HG03565 (cell line): ENCODE measurements around the gene SFXN1.

Source experiments
- ATAC-seq: cut with Tn5 transposase; IDR thresholded peaks from one replicate; pipeline ENCODE4 v1.9.1; 2021; ENCODE audit warnings: mild to moderate bottlenecking, moderate library complexity; ENCODE audit not compliant: unreplicated experiment

SFXN1 gene

DNA sequence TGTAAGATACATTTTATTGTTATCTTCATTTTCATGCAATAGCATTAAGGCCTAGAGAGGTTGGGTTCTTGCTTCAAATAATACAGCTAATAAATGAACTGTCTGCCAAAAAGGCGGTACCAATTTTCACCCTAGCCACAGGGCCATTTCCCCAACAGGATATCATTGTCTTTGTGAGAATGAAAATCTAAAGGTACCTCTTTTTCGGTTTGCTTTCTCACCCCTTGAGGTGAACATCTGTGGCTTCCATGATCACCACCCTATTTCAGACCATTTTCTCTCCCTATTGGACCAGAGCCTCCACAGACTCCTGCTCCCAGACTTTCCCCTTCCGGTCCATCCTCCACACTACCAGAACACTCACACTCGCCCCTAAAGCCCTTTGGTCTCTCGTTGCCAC is 60.2 kb downstream of the SFXN1 start:
- no peak for ATAC-seq

DNA sequence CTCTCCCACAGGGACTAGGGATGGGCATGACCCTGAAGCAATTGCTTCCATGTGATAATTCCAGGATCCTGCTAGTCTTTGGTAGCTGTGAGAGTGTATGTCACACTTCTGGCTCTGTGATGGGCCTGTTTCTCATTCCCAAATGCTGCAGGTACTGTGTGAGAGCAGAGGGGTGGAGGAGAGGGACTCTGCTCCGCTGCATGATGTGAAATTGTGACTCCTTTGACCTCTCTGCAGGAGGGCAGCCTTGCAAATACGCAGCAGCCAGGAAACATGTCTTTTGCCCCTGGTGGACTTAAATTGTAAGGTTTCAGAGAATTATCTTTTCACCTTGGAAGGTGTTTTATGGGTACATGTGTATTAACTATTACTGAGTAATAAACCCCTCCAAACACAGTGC is 61.6 kb downstream of the SFXN1 start:
- ATAC-seq: no peak

DNA sequence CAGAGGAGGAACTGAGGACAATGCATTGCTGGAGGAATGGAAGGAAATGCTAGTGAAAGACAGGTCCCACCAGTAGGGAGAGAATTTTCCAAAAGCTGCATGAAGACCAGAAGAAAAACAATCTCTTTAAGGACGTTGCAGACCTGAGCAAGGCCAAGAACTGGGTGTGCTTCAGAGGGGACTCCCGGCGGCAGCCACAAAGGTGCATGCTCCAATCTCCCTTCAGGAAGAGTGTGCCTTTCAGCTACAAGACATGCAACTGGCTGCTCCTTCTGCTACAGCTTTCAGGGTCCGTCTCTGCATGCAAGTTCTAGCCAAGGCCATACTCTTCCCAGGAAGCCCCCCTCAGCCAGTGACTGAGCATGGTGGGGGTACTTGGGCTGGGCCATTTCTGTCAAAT is 62.9 kb downstream of the SFXN1 start:
- no peak for ATAC-seq

DNA sequence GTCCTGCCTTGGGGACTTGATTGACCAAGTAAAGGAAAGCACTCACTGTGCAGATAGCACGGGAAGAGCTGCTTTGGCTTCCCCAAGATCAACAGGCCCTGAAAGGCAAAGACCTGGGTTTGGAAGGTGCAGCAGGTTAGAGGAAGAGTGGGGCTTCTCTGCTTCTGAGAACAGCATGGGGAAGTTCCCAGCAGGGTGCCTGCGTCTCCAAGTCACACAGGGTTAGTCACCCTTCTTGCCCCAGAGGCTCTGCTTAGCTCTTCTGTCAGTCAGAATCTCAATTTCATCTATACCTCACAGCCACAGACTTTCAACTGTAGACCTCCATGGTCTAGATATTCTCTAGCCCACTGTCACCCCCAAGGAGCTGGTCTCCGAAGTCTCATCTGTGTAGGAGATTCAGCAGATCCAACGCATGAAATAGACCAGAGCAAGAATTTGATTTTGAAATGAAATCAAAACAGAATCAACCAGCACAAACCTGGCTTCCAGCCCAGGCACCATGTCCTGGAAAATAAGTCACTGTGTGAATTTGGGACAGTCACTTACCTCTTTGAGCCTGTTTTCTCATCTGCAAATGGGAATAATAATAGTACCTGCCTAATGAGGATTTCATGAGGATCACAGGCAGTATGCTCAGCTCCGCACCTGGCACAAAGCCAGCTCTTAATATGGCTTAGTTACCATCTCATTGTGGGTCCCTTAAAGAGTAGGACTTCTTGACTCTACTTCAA is 64.0 kb downstream of the SFXN1 start:
- no peak for ATAC-seq

DNA sequence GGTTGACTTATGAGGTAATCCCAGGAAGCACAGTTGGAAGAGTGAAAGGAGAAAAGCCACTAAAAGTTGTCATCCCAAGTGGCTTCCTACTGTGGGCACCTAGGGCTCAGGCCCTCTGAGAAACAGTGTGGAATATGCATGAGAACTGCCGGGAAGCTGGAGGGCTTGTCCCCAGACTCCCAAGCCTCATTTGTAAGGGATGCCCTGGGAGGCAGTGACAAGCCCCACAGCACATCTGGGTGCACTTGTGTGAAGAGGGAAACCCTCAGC is 64.5 kb downstream of the SFXN1 start:
- no peak for ATAC-seq

DNA sequence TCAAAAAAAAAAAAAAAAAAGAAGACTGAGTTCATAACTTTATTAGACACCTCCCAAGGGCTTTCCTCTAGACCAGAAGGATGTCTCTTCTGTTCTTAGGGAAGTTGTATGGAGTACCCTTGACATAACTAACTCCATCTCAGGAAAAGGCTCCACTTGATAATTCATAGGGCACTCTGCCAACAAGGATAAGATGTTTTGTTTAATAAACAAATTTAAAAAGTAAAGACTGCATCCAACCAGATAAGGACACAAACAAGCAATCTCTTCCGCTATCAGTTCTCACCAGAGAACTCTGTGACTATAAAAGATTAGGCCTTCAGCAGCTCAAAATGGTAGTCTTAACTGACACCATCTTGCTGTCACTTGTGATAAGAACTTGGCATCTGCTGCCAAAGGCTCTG is 65.8 kb downstream of the SFXN1 start:
- ATAC-seq: no peak

DNA sequence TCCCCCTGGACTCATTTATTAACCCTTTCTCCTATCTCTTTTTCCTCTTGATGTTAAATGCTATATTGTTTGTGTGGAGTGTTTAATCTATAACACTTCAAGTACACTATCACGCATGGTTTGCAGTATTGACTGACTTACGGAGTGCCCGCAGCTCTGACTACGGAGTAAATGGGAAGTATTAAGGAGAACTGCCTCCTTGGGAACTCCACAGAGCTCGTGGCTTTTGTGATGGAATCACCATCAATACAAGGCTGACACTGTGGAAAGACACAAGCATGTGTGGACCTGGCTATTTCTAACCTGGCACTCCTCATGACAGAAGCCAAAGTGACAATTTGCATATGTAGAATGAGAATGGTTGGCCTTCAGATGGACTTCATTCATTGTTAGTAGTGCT is 66.2 kb downstream of the SFXN1 start:
- ATAC-seq: no peak

DNA sequence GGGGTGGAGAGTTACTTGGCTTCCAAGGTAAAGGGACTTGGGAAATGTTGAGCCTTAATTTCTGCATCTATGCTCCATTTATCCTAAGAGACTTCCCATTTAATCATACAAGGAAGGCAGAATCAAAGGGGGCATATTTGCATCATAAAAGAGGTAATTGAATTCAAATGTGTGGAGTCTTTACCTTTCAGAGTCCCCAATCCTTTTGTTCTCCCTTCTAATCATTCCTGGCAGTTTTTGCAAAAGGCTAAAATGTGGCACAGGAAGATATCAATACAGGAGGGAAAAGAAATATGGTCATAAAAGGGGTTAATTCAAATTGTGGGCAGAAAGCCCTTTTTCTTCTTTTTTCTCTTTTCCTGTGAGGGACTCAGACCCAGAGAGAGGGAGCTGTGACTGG is 69.5 kb downstream of the SFXN1 start:
- ATAC-seq: no peak

DNA sequence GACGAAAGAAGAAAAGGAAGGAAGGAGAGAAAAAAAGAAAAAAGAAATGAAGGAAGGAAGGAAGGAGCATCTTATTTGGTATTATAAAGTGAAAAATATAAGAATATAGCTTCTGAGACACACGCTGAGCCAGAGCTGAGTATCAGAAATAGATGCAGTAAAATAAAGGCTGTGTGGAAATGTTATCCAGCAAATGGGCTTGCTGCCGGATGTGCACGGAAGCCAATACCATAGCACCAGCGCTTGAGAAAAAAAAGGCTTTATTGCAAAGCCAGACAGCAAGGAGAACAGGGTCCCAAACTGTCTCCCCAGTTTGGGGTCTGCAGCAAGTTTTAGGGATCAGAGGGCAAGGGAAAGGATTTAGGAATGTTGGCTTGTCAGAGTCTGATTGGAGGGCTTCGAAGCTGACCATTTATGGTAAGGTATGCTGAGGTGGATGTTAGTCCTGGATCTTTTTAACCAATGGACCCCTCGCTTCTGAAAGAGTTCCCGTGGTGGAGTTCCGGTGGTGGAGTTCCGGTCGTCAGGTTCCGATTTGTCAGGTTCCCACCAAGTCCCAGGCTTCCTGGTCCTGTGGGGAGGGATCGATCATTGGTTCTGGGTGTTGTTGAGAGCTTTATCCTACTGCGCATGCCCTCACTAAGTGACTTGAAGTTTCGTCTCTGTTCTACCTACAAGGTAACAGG is 70.4 kb downstream of the SFXN1 start:
- ATAC-seq: no peak

DNA sequence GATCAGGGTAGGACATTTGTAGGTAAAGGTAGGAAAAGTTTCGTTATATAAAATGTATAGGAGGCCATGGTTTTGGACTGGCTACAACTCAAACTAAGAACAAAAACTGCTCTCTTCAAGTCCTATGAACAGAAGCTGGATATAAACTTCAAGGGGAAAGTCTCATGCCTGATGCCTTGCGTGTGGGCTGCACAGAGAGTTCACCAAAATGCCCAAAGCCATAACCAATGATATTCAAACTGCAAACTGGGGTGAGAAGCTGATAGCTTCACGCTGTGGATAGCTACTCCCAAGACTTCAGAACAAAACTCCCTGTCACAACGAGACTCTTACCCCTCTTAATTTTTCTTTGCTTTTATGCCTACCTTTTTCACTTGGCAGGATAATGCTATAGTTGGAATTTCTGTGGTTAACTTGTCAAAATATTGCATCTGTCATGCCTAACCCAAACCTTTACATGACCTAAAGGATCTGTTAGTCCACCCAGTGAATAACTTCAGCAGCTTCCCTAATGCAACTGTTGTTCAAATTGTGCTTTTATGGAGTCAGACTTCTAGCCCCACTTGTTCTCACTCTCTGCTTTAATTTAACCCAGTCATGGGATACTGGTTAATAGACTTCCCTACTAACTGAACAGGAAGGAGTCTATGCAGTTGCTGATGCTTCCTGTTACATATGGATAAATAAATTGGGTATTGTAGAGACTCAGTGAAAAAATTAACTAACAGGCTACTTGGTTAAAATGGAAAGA is 71.9 kb downstream of the SFXN1 start:
- ATAC-seq: no peak

DNA sequence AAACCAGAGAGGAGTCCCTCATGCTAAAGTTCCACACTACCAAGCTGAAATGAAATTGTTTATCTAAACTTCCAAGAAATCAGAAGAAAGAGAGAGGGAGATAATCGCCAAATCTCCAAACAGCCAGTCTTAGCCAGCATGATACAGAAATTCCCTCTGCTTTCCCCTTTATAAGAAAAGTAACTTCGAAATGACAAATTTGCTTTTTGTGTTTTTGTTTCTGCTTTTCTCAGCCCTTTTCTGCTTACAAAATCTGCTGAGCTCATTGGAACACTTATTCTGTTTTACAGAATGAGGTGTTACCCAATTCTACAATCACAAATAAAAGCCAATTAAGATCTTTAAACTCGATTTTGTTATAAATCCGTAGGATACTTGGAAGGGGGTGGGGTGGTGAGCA is 72.9 kb downstream of the SFXN1 start:
- no peak for ATAC-seq

DNA sequence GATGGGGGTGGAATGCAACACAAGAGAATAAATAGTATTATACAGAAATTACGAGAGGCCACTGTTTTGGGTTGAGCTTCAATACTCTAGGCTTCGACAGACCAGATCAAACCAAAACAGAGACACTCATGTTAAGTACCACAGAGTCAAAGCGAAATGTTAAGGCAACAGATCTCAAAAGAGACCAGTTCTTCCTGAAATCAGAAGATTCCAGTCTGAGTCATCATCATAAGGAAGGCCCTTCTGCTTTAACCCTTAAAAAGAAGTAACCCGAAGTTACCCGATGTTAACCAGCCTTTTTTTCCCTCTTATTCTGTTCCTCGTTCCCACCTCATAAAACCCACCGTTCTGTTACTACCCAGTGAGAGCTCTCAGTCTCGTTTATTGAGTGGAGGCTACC is 75.9 kb downstream of the SFXN1 start:
- ATAC-seq: no peak

DNA sequence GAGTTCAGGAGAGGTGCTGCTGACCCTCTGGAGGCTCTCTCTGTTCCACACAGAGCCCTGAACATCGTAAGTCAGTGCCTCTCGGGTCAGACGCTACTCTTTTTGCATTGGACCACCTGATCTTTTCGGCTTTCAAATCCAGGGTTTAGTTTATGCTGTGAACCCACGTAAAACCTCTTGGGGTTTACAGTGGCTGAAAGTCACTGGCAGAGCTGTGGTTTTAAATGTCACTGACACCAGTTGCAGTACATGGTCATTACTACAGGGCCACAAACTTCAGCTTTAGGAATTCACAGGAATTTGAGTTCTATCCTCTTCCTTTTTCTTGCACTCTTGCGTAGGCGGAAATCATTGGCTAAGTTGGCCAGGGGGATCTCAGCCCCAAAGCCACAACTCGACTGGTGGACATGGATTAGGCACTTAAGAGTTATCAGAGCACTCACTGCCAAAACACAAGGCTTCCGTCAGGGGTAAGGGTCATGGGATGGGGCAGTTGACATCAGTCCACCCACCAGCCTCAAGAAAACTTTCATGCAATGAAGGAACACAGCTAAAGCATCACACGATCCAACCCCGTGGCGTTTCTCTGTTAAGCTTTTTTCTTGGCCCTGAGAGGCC is 76.9 kb downstream of the SFXN1 start:
- ATAC-seq: no peak

DNA sequence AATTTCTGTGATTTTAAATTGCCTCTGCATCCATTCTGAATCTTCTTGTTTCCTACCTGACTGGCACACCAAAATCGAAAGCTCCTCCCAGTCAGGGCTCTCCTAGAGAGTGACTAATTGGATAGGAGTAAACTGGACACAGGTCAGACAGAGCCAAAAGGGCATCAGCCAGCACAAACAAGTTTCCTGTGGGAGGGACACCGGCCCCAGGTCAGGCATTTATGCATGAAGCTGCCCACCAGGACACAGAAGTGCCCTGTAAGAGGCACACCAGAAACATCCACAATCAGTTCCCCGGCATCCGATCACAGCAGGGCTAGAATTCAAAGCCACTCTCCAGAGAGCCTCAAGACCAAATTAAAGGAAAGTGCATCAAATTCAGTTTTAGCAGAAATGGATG is 78.4 kb downstream of the SFXN1 start:
- ATAC-seq: no peak

DNA sequence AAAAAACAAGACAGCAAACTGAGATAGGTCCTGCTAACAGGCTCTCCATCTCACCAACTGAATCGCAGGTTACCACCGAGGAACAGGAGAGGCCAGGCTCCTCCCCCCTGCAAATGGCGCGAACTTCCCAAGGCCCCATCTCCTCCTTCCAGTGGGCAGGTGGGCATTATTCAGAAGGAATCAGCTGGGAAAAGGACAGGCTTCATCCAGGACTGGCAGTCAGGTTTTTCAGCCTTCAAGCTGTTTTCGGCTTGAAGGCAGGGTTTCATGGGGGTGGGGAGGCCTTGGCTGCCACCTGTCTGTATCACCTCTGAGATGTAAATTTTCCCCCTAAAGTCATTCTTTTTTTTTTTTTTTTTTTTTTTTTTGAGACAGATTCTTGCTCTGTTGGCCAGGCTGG is 79.4 kb downstream of the SFXN1 start:
- ATAC-seq: no peak

DNA sequence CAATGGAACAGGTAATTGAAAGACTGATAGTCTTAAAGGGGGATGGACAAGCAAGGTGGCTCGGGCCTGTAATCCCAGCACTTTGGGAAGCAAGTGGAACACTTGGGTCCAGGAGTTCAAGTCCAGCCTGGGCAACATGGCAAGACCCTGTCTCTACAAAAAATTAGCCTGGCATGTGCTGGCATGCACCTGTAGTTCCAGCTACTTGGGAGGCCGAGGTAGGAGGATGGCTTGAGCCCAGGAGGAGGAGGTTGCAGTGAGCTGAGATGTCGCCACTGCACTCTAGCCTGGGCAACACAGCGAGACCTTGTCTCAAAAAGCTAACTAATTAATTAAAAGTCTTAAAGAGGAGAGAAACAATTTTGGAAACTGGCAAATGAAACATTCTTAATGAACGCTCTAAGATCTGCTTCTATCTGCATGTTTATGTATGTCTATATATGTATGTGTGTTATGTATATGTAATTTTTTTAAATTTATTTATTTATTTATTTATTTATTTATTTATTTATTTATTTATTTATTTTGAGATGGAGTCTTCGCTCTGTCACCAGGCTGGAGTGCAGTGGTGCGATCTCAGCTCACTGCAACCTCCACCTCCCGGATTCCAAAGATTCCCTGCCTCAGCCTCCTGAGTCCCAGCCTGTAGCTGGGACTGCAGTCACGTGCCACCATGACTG is 80.6 kb downstream of the SFXN1 start:
- no peak for ATAC-seq

DNA sequence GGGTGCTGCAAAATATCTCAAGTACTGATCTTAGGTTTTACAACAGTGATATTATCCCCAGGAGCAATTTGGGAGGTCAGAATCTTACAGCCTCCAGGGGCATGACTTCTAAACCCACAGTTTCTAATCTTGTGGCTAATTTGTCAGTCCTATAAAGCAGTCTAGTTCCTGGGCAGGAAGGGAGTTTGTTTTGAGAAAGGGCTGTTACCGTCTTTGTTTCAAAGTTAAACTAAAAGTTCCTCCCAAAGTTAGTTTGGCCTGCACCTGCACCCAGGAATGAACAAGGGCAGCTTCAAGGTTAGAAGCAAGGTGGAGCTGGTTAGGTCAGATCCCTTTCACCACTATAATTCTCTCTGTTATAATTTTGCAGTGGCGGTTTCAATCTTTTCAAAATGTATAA is 81.7 kb downstream of the SFXN1 start:
- ATAC-seq: no peak

DNA sequence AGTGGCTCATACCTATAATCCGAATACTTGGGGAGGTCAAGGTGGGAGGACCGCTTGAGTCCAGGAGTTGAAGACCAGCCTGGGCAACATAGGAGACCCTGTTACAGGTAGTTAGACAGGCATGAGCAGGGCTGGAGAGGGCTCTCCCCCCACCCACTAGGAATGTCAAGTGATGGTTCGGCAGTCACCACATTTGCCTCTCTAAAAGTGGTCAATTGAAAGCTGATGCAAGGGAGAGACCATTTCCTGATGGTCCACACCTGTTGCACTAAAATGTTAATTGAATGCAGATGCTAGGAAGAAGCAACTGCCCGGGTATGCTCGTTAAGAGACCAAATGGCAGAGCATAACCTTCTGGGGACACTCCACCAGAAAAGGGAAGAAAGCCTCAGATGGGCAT is 82.7 kb downstream of the SFXN1 start:
- no peak for ATAC-seq

DNA sequence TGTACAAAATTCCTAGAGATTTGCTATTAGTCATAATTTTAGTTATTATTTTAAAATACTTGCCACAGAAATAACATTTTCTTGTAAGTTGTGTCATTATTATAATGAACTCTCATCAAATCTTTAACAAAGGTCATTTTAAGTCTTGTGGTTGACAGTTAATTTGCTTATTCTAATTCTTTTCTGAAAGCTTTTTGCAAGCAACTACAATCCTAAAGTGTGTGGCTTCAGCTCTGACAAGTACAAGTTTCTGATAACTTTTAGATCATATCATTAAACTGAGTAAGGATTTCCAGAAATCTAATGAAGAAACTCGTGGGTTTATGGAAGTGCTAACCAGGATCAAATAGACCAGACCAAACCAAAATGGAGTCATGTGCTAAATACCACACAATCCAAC is 86.4 kb downstream of the SFXN1 start:
- no peak for ATAC-seq

DNA sequence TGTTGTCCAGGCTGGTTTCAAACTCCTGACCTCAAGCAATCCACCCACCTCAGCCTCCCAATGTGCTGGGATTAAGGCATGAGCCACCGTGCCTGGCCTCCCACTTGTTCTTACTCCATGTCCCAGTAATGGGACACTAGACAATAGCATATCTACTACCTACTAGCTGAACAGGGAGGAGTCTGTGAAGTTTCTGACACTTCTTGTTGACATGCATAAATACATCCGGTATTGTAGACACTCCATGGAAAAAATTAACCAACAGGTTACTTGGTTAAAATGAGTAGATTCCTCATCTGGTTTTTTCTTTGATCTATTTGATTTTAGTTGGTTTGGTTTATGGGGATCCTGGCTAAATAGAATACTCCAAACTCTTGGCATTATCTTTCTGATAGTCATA is 88.3 kb downstream of the SFXN1 start:
- ATAC-seq: no peak

DNA sequence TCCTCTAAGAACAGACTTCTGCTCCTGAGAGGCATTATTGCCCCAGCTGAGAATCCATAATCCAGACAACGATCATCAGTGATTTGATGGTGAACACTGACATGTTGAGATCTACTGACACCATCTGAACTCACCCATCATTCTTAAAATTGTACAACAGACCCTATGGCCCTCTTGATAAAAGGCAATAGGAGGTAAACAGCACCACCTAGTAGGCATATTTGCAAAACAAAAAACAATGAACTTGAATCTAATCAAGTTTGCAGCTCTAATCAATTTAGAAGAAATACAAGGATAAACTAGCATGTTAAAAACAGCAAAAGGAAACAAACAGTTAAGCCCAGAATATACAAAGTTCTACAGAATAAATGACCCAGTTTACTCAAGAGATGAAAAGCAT is 89.6 kb downstream of the SFXN1 start:
- no peak for ATAC-seq
